K562 (cell line): ENCODE measurements around the gene MTHFR. TPM values are rescaled to one million over a fixed set of nuclear protein-coding genes. Genes with fewer than 3 reads are reported as not detected.
A peak's percentile ranks its signal among the peaks of the same experiment; 100 is the strongest.

Experiments
- ARHGAP35 ChIP-seq: fragments of 450-650 bp; IDR thresholded peaks from 2 replicates; pipeline ENCODE4 v1.6.1; 2018; ENCODE audit not compliant: partially characterized antibody
- ATF1 ChIP-seq, 2 experiments: fragments of 450-650 bp in 1 of 2; IDR thresholded peaks; 2 replicates each; pipeline ENCODE4 v1.6.1; 2016; ENCODE audit warnings: missing compliant biosample characterization in 1 of 2, missing genetic modification characterization in 1 of 2
- ATF7 ChIP-seq: fragments of 450-650 bp; IDR thresholded peaks from 2 replicates; pipeline ENCODE4 v1.7.1; 2014; ENCODE audit warnings: mild to moderate bottlenecking, moderate library complexity
- CBFA2T3 ChIP-seq: fragments of 450-650 bp; IDR thresholded peaks from 2 replicates; pipeline ENCODE4 v1.6.1; 2017
- CREM ChIP-seq: IDR thresholded peaks from 2 replicates; pipeline ENCODE4 v1.6.1; 2014; ENCODE audit warnings: antibody characterized with exemption, low read depth
- CXXC5 ChIP-seq: fragments of 250-450 bp; sonication (Bioruptor Pico); IDR thresholded peaks from 2 replicates; pipeline ENCODE4 v1.8.0; 2022; ENCODE audit warnings: inconsistent platforms, mild to moderate bottlenecking, moderate library complexity
- EGR1 ChIP-seq: fragments of 450-650 bp; conservative IDR thresholded peaks from 2 replicates; pipeline ENCODE4 v1.6.1; 2017; ENCODE audit warnings: mild to moderate bottlenecking
- HDAC2 ChIP-seq: fragments of 450-650 bp; IDR thresholded peaks from 2 replicates; pipeline ENCODE4 v1.6.1; 2016; ENCODE audit warnings: mild to moderate bottlenecking
- LARP7 ChIP-seq: fragments of 450-650 bp; IDR thresholded peaks from 2 replicates; pipeline ENCODE4 v1.6.1; 2016
- MTA1 ChIP-seq: fragments of 450-650 bp; IDR thresholded peaks from 2 replicates; pipeline ENCODE4 v1.6.1; 2017; ENCODE audit warnings: borderline replicate concordance
- MTF1 ChIP-seq: fragments of 250-450 bp; sonication (Bioruptor Pico); IDR thresholded peaks from 2 replicates; pipeline ENCODE4 v1.9.0; 2021; ENCODE audit warnings: moderate library complexity, mild to moderate bottlenecking, inconsistent platforms, borderline replicate concordance
- NR2C2 ChIP-seq, 2 experiments: fragments of 200-800 bp in 1 of 2; sonication (Bioruptor generic) in 1 of 2; sonication (generic) in 1 of 2; formaldehyde crosslinking in 1 of 2; IDR thresholded peaks; 2 replicates each; pipeline versions ENCODE4 v1.6.1 to v1.8.0; 2016 to 2022; ENCODE audit warnings: mild to moderate bottlenecking in 1 of 2, missing compliant biosample characterization in 1 of 2, missing genetic modification characterization in 1 of 2, missing genetic modification reagents in 1 of 2
- PML ChIP-seq: IDR thresholded peaks from 2 replicates; pipeline ENCODE4 v1.6.1; 2012; ENCODE audit warnings: low read length, inconsistent platforms
- POLR2A ChIP-seq: fragments of 450-650 bp; conservative IDR thresholded peaks from 2 replicates; pipeline ENCODE4 v1.6.1; 2016
- SMAD4 ChIP-seq: fragments of 250-450 bp; sonication (Bioruptor Pico); conservative IDR thresholded peaks from 2 replicates; pipeline ENCODE4 v1.8.0; 2021; ENCODE audit warnings: inconsistent platforms, mild to moderate bottlenecking, moderate library complexity
- SMARCA4 ChIP-seq: fragments of 450-650 bp; IDR thresholded peaks from 2 replicates; pipeline ENCODE4 v1.6.1; 2016
- SMARCA5 ChIP-seq: fragments of 450-650 bp; IDR thresholded peaks from 2 replicates; pipeline ENCODE4 v1.6.1; 2016
- SMARCE1 ChIP-seq: fragments of 450-650 bp; IDR thresholded peaks from 2 replicates; pipeline ENCODE4 v1.7.1; 2016; ENCODE audit warnings: mild to moderate bottlenecking
- SOX6 ChIP-seq: fragments of 450-650 bp; IDR thresholded peaks from 2 replicates; pipeline ENCODE4 v1.6.1; 2014; ENCODE audit warnings: mild to moderate bottlenecking
- ZKSCAN8 ChIP-seq: fragments of 200-800 bp; sonication (Bioruptor generic); IDR thresholded peaks from 2 replicates; pipeline ENCODE4 v1.6.1; 2016; ENCODE audit warnings: missing genetic modification characterization, missing compliant biosample characterization
- ZNF785 ChIP-seq: fragments of 250-450 bp; sonication (Bioruptor Pico); IDR thresholded peaks from 2 replicates; pipeline ENCODE4 v1.4.0; 2020; ENCODE audit warnings: mild to moderate bottlenecking
- ZSCAN32 ChIP-seq: fragments of 450-650 bp; formaldehyde crosslinking; IDR thresholded peaks from 2 replicates; pipeline ENCODE4 v1.4.0; 2020; ENCODE audit warnings: mild to moderate bottlenecking, moderate library complexity
- polyA plus RNA-seq, 8 experiments: library from polyadenylated mRNA; depleted of rRNA in 4 of 8; stranded (reverse) in 5 of 8; unstranded in 3 of 8; fragments of >200 nt; fragmentation: Nextera tagmentation in 2 of 8; fragmentation: Illumina TruSeq in 1 of 8; extraction: Ambion mirVana in 2 of 8; extraction: Trizol in 1 of 8; gene quantifications; 2 replicates each; pipeline versions ENCODE4 v1.2.1 to v1.2.3, GENCODE V29; 2011 to 2014; ENCODE audit warnings: inconsistent platforms in 1 of 8, missing spikeins in 1 of 8
- total RNA-seq, 7 experiments: library from RNA; depleted of rRNA in 6 of 7; stranded (reverse); fragments of >200 nt in 6 of 7; fragmentation: Illumina TruSeq in 2 of 7; extraction: Trizol in 2 of 7; gene quantifications; 2 replicates each; pipeline versions ENCODE4 v1.2.1 to v1.2.3, GENCODE V29; 2011 to 2021; ENCODE audit warnings: low replicate concordance in 1 of 7
- TF ChIP-seq, protein P1 (sequence below), 2 experiments: fragments of 450-650 bp in 1 of 2; sonication (generic) in 1 of 2; formaldehyde crosslinking in 1 of 2; IDR thresholded peaks in 1 of 2; conservative IDR thresholded peaks in 1 of 2; 2 replicates each; pipeline versions ENCODE4 v1.6.1 to v1.8.1; 2016 to 2023; ENCODE audit warnings: mild to moderate bottlenecking in 2 of 2, moderate library complexity in 2 of 2, inconsistent platforms in 1 of 2, missing genetic modification reagents in 1 of 2
- TF ChIP-seq, protein P2 (sequence below), 2 experiments: fragments of 450-650 bp in 1 of 2; IDR thresholded peaks; 2 replicates each; pipeline ENCODE4 v1.6.1; 2011 to 2017; ENCODE audit warnings: low read depth in 2 of 2, antibody characterized with exemption in 1 of 2, borderline replicate concordance in 1 of 2, low read length in 1 of 2, mild to moderate bottlenecking in 1 of 2, mixed read lengths in 1 of 2; ENCODE audit not compliant: control insufficient read depth in 1 of 2
- TF ChIP-seq, protein P3 (sequence below): fragments of 450-650 bp; formaldehyde crosslinking; IDR thresholded peaks from 2 replicates; pipeline ENCODE4 v1.4.0; 2022; ENCODE audit warnings: missing genetic modification characterization

MTHFR gene
- total and polyA plus RNA-seq, 9 of the 15 experiments (the other 6 are each of a cell fraction or from before 2014, with no cell fraction given), result 5.0 to 104 (median 62.6) TPM

DNA sequence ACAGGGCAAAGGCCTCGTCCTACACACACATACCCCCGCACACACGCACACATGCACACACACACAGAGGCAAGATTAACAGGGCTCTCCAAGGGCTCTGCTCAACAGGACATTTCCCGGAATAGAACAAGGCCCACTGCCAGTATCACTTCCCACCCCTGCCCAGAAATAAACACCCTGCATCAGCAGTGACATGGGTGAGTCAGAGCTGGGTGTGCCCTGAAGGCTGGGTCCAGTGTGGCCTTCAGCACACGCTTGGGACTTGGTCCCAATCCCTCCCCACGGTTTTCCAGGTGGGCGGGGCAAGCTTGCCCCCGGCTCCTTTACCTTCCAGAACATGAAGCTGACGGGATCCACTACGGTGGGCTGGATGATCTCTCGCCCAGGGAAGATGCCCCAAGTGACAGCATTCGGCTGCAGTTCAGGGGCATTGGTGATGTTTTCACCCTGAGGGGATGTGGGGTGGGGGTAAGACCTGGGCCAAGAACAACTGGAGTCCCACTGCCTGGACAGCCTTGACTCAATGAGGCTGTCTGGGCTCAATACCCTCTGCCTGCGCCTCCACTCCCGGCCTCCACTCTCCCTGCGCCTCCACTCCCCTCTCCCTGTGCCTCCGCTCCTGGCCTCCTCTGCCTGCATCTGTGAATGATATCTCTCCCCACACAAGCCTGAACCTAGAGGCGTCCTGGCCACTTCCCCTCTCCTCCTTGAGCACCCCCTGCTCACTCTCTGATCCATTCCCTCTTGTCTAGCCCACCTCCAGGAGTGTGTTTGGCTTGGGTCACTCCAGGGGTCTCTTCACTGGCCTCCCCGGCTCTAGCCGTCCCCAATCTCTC, 14.7 kb downstream of the MTHFR start (continued):
- TF ChIP-seq NR2C2 (CRISPR knock-in tag; IDR thresholded peaks at IDR 0.05) (no peak), NR2C2 (tag; IDR thresholded peaks at IDR 0.05) (peak; percentile 76), LARP7 (no peak), SOX6 (peak; percentile 17; the same call in 1 of the 2 replicates), ATF7 (peak; percentile 49; the same call in 1 of the 2 replicates), MTF1 (no peak), SMARCA4 (peak; percentile 72), SMAD4 (CRISPR knock-in tag) (0 out of 2 replicates have a peak, but pooled peaks have one; percentile 52), SMARCA5 (peak; percentile 84; the same call in 1 of the 2 replicates), EGR1 (peak; percentile 57), CXXC5 (CRISPR knock-in tag) (peak; percentile 36; the same call in 1 of the 2 replicates), ZNF785 (CRISPR knock-in tag) (no peak), POLR2A (0 out of 2 replicates have a peak, but pooled peaks have one; percentile 34), ARHGAP35 (peak; percentile 33), CBFA2T3 (peak; percentile 73), HDAC2 (0 out of 2 replicates have a peak, but pooled peaks have one; percentile 44), ZSCAN32 (CRISPR knock-in tag) (no peak), SMARCE1 (peak; percentile 62; the same call in 1 of the 2 replicates), ATF1 (CRISPR knock-in tag; IDR thresholded peaks at IDR 0.05) (no peak), ATF1 (tag; IDR thresholded peaks at IDR 0.05) (peak; percentile 88), PML (0 out of 2 replicates have a peak, but pooled peaks have one; percentile 33), CREM (peak; percentile 91), ZKSCAN8 (CRISPR knock-in tag) (peak; percentile 80; the same call in 1 of the 2 replicates), MTA1 (no peak)
- TF ChIP-seq, protein P1, sequence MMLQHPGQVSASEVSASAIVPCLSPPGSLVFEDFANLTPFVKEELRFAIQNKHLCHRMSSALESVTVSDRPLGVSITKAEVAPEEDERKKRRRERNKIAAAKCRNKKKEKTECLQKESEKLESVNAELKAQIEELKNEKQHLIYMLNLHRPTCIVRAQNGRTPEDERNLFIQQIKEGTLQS (IDR thresholded peaks at IDR 0.05), result peak; percentile 89
- TF ChIP-seq, protein P1 (CRISPR knock-in tag; conservative IDR thresholded peaks at IDR 0.05), result peak; percentile 84
- TF ChIP-seq, protein P2, sequence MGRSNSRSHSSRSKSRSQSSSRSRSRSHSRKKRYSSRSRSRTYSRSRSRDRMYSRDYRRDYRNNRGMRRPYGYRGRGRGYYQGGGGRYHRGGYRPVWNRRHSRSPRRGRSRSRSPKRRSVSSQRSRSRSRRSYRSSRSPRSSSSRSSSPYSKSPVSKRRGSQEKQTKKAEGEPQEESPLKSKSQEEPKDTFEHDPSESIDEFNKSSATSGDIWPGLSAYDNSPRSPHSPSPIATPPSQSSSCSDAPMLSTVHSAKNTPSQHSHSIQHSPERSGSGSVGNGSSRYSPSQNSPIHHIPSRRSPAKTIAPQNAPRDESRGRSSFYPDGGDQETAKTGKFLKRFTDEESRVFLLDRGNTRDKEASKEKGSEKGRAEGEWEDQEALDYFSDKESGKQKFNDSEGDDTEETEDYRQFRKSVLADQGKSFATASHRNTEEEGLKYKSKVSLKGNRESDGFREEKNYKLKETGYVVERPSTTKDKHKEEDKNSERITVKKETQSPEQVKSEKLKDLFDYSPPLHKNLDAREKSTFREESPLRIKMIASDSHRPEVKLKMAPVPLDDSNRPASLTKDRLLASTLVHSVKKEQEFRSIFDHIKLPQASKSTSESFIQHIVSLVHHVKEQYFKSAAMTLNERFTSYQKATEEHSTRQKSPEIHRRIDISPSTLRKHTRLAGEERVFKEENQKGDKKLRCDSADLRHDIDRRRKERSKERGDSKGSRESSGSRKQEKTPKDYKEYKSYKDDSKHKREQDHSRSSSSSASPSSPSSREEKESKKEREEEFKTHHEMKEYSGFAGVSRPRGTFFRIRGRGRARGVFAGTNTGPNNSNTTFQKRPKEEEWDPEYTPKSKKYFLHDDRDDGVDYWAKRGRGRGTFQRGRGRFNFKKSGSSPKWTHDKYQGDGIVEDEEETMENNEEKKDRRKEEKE (IDR thresholded peaks at IDR 0.05; ENCODE audit: borderline replicate concordance in 1 of 2, control insufficient read depth in 1 of 2, low read depth in 2 of 2, low read length in 1 of 2), result no peak
- TF ChIP-seq, protein P3, sequence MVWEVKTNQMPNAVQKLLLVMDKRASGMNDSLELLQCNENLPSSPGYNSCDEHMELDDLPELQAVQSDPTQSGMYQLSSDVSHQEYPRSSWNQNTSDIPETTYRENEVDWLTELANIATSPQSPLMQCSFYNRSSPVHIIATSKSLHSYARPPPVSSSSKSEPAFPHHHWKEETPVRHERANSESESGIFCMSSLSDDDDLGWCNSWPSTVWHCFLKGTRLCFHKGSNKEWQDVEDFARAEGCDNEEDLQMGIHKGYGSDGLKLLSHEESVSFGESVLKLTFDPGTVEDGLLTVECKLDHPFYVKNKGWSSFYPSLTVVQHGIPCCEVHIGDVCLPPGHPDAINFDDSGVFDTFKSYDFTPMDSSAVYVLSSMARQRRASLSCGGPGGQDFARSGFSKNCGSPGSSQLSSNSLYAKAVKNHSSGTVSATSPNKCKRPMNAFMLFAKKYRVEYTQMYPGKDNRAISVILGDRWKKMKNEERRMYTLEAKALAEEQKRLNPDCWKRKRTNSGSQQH, result peak; percentile 92
